Globus pallidus (tissue), 1 donor: ENCODE data around the gene H6PD.
A peak's percentile ranks its signal among the peaks of the same experiment; 100 is the strongest.

Source experiments
- DNase-seq: peaks from one replicate; pipeline ENCODE4 v3.0.0-alpha.2; 2015; ENCODE audit warnings: low spot score

The H6PD gene

GRCh38 chr1:9260059-9260766 lies 25.6 kb downstream of the H6PD start:
- no peak for DNase-seq

GRCh38 chr1:9261496-9261895 lies 26.9 kb downstream of the H6PD start:
- no peak for DNase-seq

GRCh38 chr1:9262096-9262986 lies 27.8 kb downstream of the H6PD start:
- DNase-seq: no peak

GRCh38 chr1:9263276-9263855 lies 28.8 kb downstream of the H6PD start:
- no peak for DNase-seq

- DNase-seq: no peak
These were observed 29.7 kb downstream of the H6PD start for GRCh38 chr1:9263984-9264872.

GRCh38 chr1:9265037-9265436 lies 30.5 kb downstream of the H6PD start:
- no peak for DNase-seq

- no peak for DNase-seq
These were observed 31.4 kb downstream of the H6PD start for GRCh38 chr1:9265968-9266367.

- DNase-seq: no peak
These were observed 32.7 kb downstream of the H6PD start for GRCh38 chr1:9267352-9267686.

GRCh38 chr1:9267827-9268581 lies 33.4 kb downstream of the H6PD start:
- DNase-seq: no peak

- no peak for DNase-seq
These were observed 34.5 kb downstream of the H6PD start for GRCh38 chr1:9269078-9269501.

- DNase-seq: no peak
These were observed 35.1 kb downstream of the H6PD start for GRCh38 chr1:9269721-9270120.

GRCh38 chr1:9270290-9270883 lies 35.8 kb downstream of the H6PD start:
- DNase-seq: no peak

GRCh38 chr1:9271283-9271682 lies 36.7 kb downstream of the H6PD start:
- no peak for DNase-seq

- no peak for DNase-seq
These were observed 37.5 kb downstream of the H6PD start for GRCh38 chr1:9271861-9272595.

- DNase-seq: no peak
These were observed 38.6 kb downstream of the H6PD start for GRCh38 chr1:9273177-9273576.

GRCh38 chr1:9275161-9275560 lies 40.6 kb downstream of the H6PD start:
- no peak for DNase-seq

GRCh38 chr1:9275567-9276034 lies 41.0 kb downstream of the H6PD start:
- peak; percentile 27 for DNase-seq

- no peak for DNase-seq
These were observed 43.5 kb downstream of the H6PD start for GRCh38 chr1:9278116-9278515.

GRCh38 chr1:9278585-9279153 lies 44.1 kb downstream of the H6PD start:
- DNase-seq: no peak
